Parathyroid adenoma (tissue), 2 donors: ENCODE data around the gene RHOJ.

Source experiments
- H2AFZ ChIP-seq: fragments of 300-600 bp; sonication (generic); one replicate; pipeline ENCODE4 v1.7.0; 2017; ENCODE audit warnings: antibody characterized with exemption, mild to moderate bottlenecking
- H3K27ac ChIP-seq: fragments of 300-600 bp; sonication (generic); one replicate; pipeline ENCODE4 v1.7.0; 2017
- H3K27me3 ChIP-seq: fragments of 300-600 bp; sonication (generic); one replicate; pipeline ENCODE4 v1.7.0; 2017; ENCODE audit warnings: low read length; ENCODE audit not compliant: control insufficient read depth, insufficient read depth
- H3K36me3 ChIP-seq: fragments of 300-600 bp; sonication (generic); one replicate; pipeline ENCODE4 v1.7.0; 2017; ENCODE audit warnings: low read length; ENCODE audit not compliant: control insufficient read depth, insufficient read depth
- H3K4me1 ChIP-seq: fragments of 300-600 bp; sonication (generic); one replicate; pipeline ENCODE4 v1.7.0; 2017; ENCODE audit warnings: control low read depth
- H3K4me2 ChIP-seq: fragments of 300-600 bp; sonication (generic); one replicate; pipeline ENCODE4 v1.7.0; 2017; ENCODE audit warnings: low read length
- H3K4me3 ChIP-seq: fragments of 300-600 bp; sonication (generic); one replicate; pipeline ENCODE4 v1.7.0; 2017; ENCODE audit warnings: low read depth, low read length
- H3K79me2 ChIP-seq: fragments of 300-600 bp; sonication (generic); one replicate; pipeline ENCODE4 v1.7.0; 2017; ENCODE audit warnings: control low read depth
- H3K9ac ChIP-seq: fragments of 300-600 bp; sonication (generic); one replicate; pipeline ENCODE4 v1.7.0; 2017; ENCODE audit warnings: mild to moderate bottlenecking
- H3K9me3 ChIP-seq: fragments of 300-600 bp; sonication (generic); one replicate; pipeline ENCODE4 v1.7.0; 2017; ENCODE audit warnings: low read length; ENCODE audit not compliant: control insufficient read depth
- CTCF ChIP-seq: fragments of 300-600 bp; sonication (generic); IDR thresholded peaks from one replicate; pipeline ENCODE4 v1.7.0; 2017; ENCODE audit warnings: antibody characterized with exemption, mild to moderate bottlenecking
- donor health status: primary hyperparathyroidism.

RHOJ gene

GRCh38 chr14:63210812-63211211 lies 6.6 kb downstream of the RHOJ start:
- no peaks in the 10 kb centered on the region for H3K9me3 ChIP-seq
- no peak overlapping the region for H2AFZ ChIP-seq
- no peak overlapping the region for H3K9ac ChIP-seq
- no peaks in the 10 kb centered on the region for H3K27me3 ChIP-seq
- no peaks in the 10 kb centered on the region for H3K4me1 ChIP-seq
- H3K36me3 ChIP-seq = no peaks in the 10 kb centered on the region
- no peak overlapping the region for H3K4me3 ChIP-seq
- no peak overlapping the region for H3K27ac ChIP-seq
- no peak overlapping the region for H3K4me2 ChIP-seq
- no peaks in the 10 kb centered on the region for H3K79me2 ChIP-seq
- TF ChIP-seq CTCF = no peak

- no peak for TF ChIP-seq CTCF
- H3K79me2 ChIP-seq = no peaks in the 10 kb centered on the region
- H3K4me1 ChIP-seq = no peaks in the 10 kb centered on the region
- H3K36me3 ChIP-seq = no peaks in the 10 kb centered on the region
- H3K4me3 ChIP-seq = no peak overlapping the region
- H3K27me3 ChIP-seq = no peaks in the 10 kb centered on the region
- no peaks in the 10 kb centered on the region for H3K9me3 ChIP-seq
- H3K4me2 ChIP-seq = no peak overlapping the region
- H3K9ac ChIP-seq = no peak overlapping the region
- H3K27ac ChIP-seq = no peak overlapping the region
- H2AFZ ChIP-seq = no peak overlapping the region
These were observed 8.0 kb downstream of the RHOJ start for GRCh38 chr14:63212209-63212608.

GRCh38 chr14:63212776-63213500 lies 8.7 kb downstream of the RHOJ start:
- Histone ChIP-seq H3K9ac (no peak overlapping the region), H3K36me3 (no peaks in the 10 kb centered on the region), H3K27me3 (no peaks in the 10 kb centered on the region), H3K4me3 (no peak overlapping the region), H3K27ac (no peak overlapping the region), H3K4me1 (no peaks in the 10 kb centered on the region), H3K4me2 (no peak overlapping the region), H3K79me2 (no peaks in the 10 kb centered on the region), H2AFZ (no peak overlapping the region), H3K9me3 (no peaks in the 10 kb centered on the region)
- no peak for TF ChIP-seq CTCF

- no peak for TF ChIP-seq CTCF
- Histone ChIP-seq H2AFZ (no peak overlapping the region), H3K4me1 (no peaks in the 10 kb centered on the region), H3K27me3 (no peaks in the 10 kb centered on the region), H3K9ac (no peak overlapping the region), H3K79me2 (no peaks in the 10 kb centered on the region), H3K9me3 (no peaks in the 10 kb centered on the region), H3K4me2 (no peak overlapping the region), H3K27ac (no peak overlapping the region), H3K4me3 (no peak overlapping the region), H3K36me3 (no peaks in the 10 kb centered on the region)
These were observed 10.4 kb downstream of the RHOJ start for GRCh38 chr14:63214417-63215196.
